ENCODE measurements around the gene ZDHHC11B.
A peak's percentile ranks its signal among the peaks of the same experiment; 100 is the strongest.
"Not testable (repeated sequence)": the region's sequence is repeated elsewhere in the genome, so short reads cannot be mapped to it uniquely, and the experiment has no call there.

Gene ZDHHC11B

GRCh38 chr5:717143-717542, 67.4 kb downstream of the ZDHHC11B start:
- H3K4me3 ChIP-seq (ENCODE audit: low read depth, low read length), result no peak overlapping the region
- DNase-seq (ENCODE audit: low read depth), result no peak
- no peak for TF ChIP-seq CTCF (IDR thresholded peaks at IDR 0.05; ENCODE audit: low read depth, low read length, missing control alignments)

DNA sequence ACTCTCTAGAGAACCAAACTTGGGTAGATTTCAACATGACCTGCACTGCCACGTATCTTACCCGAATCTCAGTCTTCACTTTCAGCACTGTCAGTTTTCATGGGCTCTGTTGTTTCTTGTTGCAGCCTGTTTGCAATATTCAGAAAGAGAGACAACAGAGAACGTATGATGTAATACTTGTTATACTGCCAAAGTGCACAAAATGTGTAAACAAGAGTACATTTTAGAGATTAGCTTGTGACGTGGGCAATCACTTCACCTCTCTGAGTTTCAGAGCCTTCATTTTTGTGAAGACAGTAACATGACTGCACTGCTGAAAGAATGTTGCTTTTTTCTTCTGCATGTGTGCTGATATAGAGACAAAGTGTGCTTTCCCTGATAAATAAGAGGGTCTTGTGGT, 67.8 kb downstream of the ZDHHC11B start:
- H3K4me3 ChIP-seq (ENCODE audit: low read depth, low read length); DNase-seq (ENCODE audit: low read depth): not testable (repeated sequence)

GRCh38 chr5:715636-716035, 68.9 kb downstream of the ZDHHC11B start:
- not testable (repeated sequence) for DNase-seq (ENCODE audit: low read depth)

DNA sequence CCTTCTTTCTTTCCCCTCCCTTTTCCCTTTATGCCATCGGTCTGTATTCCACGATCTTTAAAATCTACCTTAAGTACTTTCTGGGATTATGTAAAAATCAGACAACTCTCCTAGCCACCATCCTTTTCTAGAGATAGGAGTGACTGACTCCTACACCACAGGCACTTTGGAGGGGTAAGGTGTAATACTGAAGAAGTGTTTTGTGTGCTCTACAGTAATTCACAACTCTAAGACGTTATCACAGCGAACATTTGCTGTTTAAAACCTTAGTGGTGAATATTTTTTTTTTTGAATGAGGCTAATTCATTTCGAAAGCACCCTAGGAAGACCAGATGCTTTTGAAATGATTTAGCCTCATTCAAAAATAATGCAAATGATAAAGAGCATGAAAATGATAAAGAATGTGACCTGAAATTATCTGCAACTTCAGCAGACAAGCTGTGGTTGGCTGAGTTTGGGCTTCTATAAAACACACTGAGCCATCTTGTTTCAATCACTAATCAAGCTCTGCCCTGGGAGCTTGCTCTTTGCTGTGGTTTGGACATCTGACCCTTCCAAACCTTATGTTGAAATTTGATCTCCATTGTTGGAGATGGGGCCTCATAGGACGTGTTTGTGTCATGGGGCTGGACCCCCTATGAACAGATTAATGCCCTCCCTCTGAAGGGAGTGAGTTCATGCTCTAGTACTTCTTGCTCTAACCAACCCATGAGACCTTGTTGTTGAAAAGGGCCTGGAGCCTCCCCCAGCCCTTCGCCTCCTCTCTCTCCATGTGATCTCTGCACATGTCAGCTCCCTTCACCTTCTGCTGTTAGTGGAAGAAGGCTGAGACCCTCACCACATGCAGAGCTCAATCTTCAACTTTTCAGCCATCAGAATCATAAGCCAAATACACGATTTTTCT, 70.1 kb downstream of the ZDHHC11B start:
- not testable (repeated sequence) for H3K4me3 ChIP-seq (ENCODE audit: low read depth, low read length); DNase-seq (ENCODE audit: low read depth)

More at GRCh38 chr5:715636-716035, 68.9 kb downstream of the ZDHHC11B start:
- H3K4me3 ChIP-seq (ENCODE audit: low read depth, low read length), result not testable (repeated sequence)

DNA sequence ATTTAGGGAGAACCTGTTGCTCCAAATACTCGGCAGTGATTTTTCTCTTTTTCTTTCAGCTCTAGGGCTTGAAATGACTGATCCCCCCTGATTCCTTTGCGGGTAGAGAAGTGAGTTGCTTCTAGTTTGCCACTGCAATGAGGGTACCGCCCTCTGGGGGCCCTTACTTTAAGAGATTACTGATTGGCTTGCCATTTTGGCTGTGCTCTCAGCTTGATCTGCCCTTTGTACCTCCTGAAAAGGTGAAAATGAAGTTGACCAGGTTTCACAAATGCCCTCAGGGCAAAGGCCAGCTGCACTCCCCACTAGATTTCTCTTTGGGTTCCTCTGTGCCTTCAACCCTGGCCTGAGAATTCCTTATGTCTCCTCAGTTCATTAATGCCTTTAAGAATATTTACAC, 70.8 kb downstream of the ZDHHC11B start:
- not testable (repeated sequence) for H3K4me3 ChIP-seq (ENCODE audit: low read depth, low read length); DNase-seq (ENCODE audit: low read depth)

DNA sequence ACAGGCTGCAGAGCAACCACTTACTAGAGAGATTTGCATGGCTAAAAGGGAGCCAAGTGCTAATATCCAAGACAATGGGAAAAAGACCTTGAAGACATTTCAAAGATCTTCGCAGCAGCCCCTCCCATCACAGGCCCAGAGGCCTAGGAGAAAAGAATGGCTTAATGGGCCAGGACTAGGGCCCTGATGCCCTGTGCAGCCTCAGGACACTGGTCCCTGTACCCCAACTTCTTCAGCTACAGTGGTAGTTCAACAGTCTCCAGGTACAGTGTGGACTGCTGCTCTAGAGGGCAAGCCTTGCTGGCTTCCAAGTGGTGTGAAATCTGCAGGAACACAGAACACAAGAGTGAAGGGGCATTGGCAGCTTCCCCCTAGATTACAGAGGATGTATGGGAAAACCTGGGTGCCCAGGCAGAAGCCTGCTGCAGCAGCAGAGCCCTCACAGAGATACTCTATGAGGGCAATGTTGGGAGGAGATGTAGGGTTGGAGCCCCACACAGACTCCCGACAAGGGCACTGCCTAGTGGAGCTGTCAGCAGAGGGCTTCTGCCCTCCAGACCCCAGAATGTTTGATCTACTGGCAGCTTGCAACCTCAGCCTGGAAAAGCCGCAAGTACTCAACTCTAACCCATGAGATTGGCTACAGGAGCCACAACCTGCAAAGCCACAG, 75.5 kb downstream of the ZDHHC11B start:
- not testable (repeated sequence) for H3K4me3 ChIP-seq (ENCODE audit: low read depth, low read length); DNase-seq (ENCODE audit: low read depth)

DNA sequence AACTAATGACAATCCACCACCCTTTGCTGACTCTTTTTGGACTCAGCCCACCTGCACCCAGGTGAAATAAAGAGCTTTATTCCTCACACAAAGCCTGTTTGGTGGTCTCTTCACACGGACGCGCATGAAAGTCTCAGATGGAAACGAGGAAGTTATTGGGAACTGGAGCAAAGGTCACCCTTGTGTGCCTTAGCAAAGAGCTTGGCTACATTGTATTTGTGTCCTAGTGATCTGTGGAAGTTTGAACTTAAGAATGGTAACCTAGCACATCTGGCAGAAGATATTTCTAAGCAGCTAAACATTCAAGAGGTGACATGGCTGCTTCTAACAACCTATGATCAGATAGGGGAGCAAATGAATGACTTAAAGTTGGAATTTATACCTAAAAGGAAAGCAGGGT, 76.2 kb downstream of the ZDHHC11B start:
- DNase-seq (ENCODE audit: low read depth); H3K4me3 ChIP-seq (ENCODE audit: low read depth, low read length): not testable (repeated sequence)

DNA sequence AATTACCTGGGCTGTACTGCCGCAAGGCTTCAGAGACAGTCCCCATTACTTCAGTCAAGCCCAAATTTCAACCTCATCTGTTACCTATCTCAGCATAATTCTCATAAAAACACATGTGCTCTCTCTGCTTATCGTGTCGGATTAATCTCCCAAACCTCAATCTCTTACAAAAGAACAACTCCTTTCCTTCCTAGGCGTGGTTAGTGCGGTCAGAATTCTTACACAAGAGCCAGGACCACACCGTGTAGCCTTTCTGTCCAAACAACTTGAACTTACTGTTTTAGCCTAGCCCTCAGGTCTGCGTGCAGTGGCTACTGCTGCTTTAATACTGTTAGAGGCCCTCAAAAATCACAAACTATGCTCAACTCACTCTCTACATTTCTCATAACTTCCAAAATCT, 78.4 kb downstream of the ZDHHC11B start:
- not testable (repeated sequence) for DNase-seq (ENCODE audit: low read depth); H3K4me3 ChIP-seq (ENCODE audit: low read depth, low read length)

- DNase-seq (ENCODE audit: low read depth); H3K4me3 ChIP-seq (ENCODE audit: low read depth, low read length): not testable (repeated sequence)
Measured at GRCh38 chr5:696753-697702, 87.5 kb downstream of the ZDHHC11B start.

GRCh38 chr5:696191-696590, 88.3 kb downstream of the ZDHHC11B start:
- H3K4me3 ChIP-seq (ENCODE audit: low read depth, low read length); DNase-seq (ENCODE audit: low read depth): not testable (repeated sequence)

- DNase-seq (ENCODE audit: low read depth); H3K4me3 ChIP-seq (ENCODE audit: low read depth, low read length): not testable (repeated sequence)
Measured at GRCh38 chr5:695475-695874, 89.1 kb downstream of the ZDHHC11B start.

GRCh38 chr5:694042-694431, 90.5 kb downstream of the ZDHHC11B start:
- not testable (repeated sequence) for H3K4me3 ChIP-seq (ENCODE audit: low read depth, low read length); DNase-seq (ENCODE audit: low read depth)

GRCh38 chr5:693271-694041, 91.1 kb downstream of the ZDHHC11B start, which contains the start of gene TPPP:
TSS of gene TPPP (minus strand) at chr5:693352. CDS start at chr5:678060, 15,292 bp downstream.
- H3K4me3 ChIP-seq (ENCODE audit: low read depth, low read length), result peak within 1 kb of the TSS; percentile 21
- not testable (repeated sequence) for DNase-seq (ENCODE audit: low read depth)

GRCh38 chr5:692529-693041, 91.9 kb downstream of the ZDHHC11B start:
- DNase-seq (ENCODE audit: low read depth), result not testable (repeated sequence)
- H3K4me3 ChIP-seq (ENCODE audit: low read depth, low read length), result peak overlapping the region; percentile 21

Measured in GM12864 (cell line).